Effector memory CD4-positive, alpha-beta T cell (primary cell): Measurements from ENCODE around the gene TARBP1.

Source experiments
- DNase-seq, 3 donors: peaks; one replicate each; pipeline ENCODE4 v3.0.0-alpha.2; 2020
- H3K27ac ChIP-seq: 2 replicates; pipeline ENCODE4 v1.7.0; 2013; ENCODE audit warnings: mild to moderate bottlenecking, low read length, moderate library complexity; ENCODE audit not compliant: insufficient read depth, poor library complexity, severe bottlenecking
- H3K27me3 ChIP-seq: replicated peaks from 2 replicates; pipeline ENCODE4 v1.7.0; 2013; ENCODE audit warnings: mild to moderate bottlenecking, low read length; ENCODE audit not compliant: insufficient read depth, control insufficient read depth, poor library complexity, severe bottlenecking
- H3K36me3 ChIP-seq: 2 replicates; pipeline ENCODE4 v1.7.0; 2013; ENCODE audit warnings: mild to moderate bottlenecking, low read length, moderate library complexity; ENCODE audit not compliant: control insufficient read depth, insufficient read depth
- H3K4me1 ChIP-seq: 2 replicates; pipeline ENCODE4 v1.7.0; 2013; ENCODE audit warnings: low read length, mild to moderate bottlenecking; ENCODE audit not compliant: control insufficient read depth, insufficient read depth, poor library complexity, severe bottlenecking
- H3K4me3 ChIP-seq: 2 replicates; pipeline ENCODE4 v1.7.0; 2013; ENCODE audit warnings: low read length, low read depth, mild to moderate bottlenecking; ENCODE audit not compliant: insufficient read depth, poor library complexity, severe bottlenecking
- H3K9me3 ChIP-seq: 2 replicates; pipeline ENCODE4 v1.7.0; 2013; ENCODE audit warnings: mild to moderate bottlenecking, low read length, moderate library complexity; ENCODE audit not compliant: control insufficient read depth

The TARBP1 gene

DNA sequence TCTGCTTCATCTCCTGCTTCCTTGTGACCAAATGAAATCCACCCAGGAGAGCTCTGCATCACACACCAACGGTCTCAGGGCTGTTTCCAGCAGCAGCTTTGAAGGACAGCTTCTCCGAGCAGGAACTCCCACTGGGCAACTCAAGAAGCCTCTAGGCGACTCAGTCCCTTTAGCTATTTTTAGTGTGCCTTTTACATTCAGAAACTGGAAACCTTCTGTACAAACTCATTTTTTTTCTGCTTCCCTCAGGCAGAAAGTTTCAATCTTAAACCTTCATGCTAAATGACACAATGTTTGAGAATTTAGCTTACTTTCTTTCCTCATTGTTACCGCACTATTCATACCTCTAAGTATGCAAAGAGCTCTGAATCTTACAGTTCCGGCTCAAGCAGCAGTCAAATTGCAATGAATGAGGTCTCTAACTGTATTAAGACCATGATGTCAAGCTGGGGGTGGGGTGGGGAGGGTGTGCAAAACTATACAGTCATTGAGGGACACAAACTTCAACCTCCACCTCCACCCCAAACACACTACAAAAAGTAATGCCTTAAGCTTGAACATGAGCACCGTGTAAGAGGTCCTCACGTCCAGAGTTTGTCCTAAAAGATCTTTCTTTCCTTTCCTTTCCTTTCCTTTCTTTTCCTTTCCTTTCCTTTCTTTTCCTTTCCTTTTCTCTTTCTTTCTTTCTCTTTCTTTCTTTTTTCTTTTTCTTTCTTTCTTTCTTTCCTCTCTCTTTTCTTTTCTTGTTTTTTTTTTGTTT, 16.4 kb upstream of the TARBP1 start:
- Histone ChIP-seq H3K27me3 (no peaks in the 10 kb centered on the region), H3K4me3 (no peak overlapping the region), H3K4me1 (no peaks in the 10 kb centered on the region), H3K9me3 (no peaks in the 10 kb centered on the region), H3K36me3 (no peaks in the 10 kb centered on the region), H3K27ac (no peak overlapping the region)
- no peak for DNase-seq

DNA sequence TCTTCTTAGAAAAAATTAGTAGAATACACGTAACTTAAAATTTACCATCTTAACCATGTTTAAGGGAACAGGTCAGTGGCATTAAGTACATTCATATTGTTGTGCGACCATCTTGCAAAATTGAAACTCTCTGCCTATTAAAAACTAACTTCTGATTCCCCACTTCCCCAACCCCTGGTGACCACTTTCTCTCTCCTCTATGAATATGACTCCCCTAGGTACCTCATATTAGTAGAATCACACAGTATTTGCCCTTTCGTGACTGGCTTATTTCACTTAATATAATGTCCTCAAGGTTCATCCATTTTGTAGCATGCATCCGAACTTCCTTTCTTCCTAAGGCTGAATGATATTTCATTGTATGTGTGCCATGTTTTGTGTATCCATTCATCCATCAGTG, 15.1 kb upstream of the TARBP1 start:
- H3K27ac ChIP-seq = no peak overlapping the region
- no peaks in the 10 kb centered on the region for H3K36me3 ChIP-seq

GRCh38 chr1:234490793-234491479, 12.0 kb upstream of the TARBP1 start:
- DNase-seq = no peak

More for the DNA sequence above, 15.1 kb upstream of the TARBP1 start:
- Histone ChIP-seq H3K4me1 (no peaks in the 10 kb centered on the region), H3K9me3 (no peaks in the 10 kb centered on the region), H3K27me3 (no peaks in the 10 kb centered on the region), H3K4me3 (no peak overlapping the region)
- no peak for DNase-seq

DNA sequence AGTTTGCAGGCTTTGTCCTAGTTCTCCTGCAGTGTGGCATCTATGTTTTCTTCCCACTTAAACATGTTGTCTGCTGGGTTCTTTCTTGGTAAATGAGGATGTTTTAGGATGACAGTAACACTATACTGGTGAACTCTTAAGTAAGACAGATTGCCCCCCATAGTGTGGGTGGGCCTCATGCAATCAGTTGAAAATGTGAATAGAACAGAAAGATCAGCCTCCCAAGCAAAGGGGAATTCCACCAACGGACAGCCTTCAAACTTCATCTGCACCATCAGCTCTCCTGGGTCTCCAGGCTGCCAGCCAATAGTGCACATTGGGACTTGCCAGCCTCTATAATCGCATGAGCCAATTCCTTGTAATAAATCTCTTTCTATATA, 10.7 kb upstream of the TARBP1 start:
- Histone ChIP-seq H3K27ac (no peak overlapping the region), H3K27me3 (no peaks in the 10 kb centered on the region), H3K9me3 (no peaks in the 10 kb centered on the region), H3K36me3 (no peaks in the 10 kb centered on the region), H3K4me1 (no peaks in the 10 kb centered on the region), H3K4me3 (no peak overlapping the region)
- no peak for DNase-seq

More at GRCh38 chr1:234490793-234491479, 12.0 kb upstream of the TARBP1 start:
- Histone ChIP-seq H3K4me3 (no peak overlapping the region), H3K36me3 (no peaks in the 10 kb centered on the region), H3K4me1 (no peaks in the 10 kb centered on the region), H3K27me3 (no peaks in the 10 kb centered on the region), H3K27ac (no peak overlapping the region), H3K9me3 (no peaks in the 10 kb centered on the region)

GRCh38 chr1:234489007-234489697, 10.2 kb upstream of the TARBP1 start:
- no peaks in the 10 kb centered on the region for H3K27me3 ChIP-seq
- no peaks in the 10 kb centered on the region for H3K9me3 ChIP-seq
- no peaks in the 10 kb centered on the region for H3K36me3 ChIP-seq
- DNase-seq = no peak
- H3K4me3 ChIP-seq = no peak overlapping the region
- H3K27ac ChIP-seq = no peak overlapping the region
- H3K4me1 ChIP-seq = no peaks in the 10 kb centered on the region

- Histone ChIP-seq H3K9me3 (no peaks in the 10 kb centered on the region), H3K27ac (no peak overlapping the region), H3K4me3 (no peak overlapping the region), H3K36me3 (no peaks in the 10 kb centered on the region), H3K27me3 (no peaks in the 10 kb centered on the region), H3K4me1 (no peaks in the 10 kb centered on the region)
- DNase-seq = no peak
These were observed 9.4 kb upstream of the TARBP1 start for GRCh38 chr1:234488054-234489006.

GRCh38 chr1:234486858-234487840, 8.2 kb upstream of the TARBP1 start:
- H3K27me3 ChIP-seq = no peaks in the 10 kb centered on the region
- H3K9me3 ChIP-seq = no peaks in the 10 kb centered on the region
- H3K27ac ChIP-seq = no peak overlapping the region
- no peaks in the 10 kb centered on the region for H3K4me1 ChIP-seq
- no peaks in the 10 kb centered on the region for H3K36me3 ChIP-seq
- DNase-seq = no peak
- no peak overlapping the region for H3K4me3 ChIP-seq

DNA sequence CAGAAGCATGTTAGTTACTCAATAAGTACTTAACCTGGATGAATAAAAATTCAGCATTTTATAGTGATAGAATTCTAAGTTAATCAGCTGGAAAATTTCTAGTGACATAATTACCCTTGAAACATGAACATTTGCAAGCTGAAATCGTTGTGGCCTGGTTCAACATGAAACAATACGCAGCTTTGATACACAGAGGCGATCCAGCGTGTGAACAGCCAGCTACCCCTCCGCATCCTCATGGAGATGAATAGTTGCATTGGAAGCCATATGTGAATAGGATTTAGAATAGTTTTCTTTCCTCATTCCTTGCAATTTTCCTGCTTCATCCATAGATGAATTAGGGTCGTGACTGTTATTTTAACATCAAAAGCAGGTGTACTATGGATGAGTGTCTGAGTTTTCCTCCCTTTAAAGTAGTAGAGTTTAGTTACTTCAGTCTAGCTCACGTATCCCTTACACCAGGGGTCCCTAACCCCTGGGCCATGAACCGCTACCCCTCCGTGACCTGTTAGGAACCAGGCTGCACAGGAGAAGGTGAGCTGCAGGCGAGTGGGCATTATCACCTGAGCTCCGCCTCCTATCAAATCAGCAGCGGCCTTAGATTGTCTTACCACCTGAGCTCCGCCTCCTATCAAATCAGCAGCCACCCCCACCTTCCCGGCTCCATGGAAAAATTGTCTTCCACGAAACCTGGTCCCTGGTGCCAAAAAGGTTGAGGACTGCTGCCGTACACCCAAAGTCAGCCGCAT, 6.2 kb upstream of the TARBP1 start:
- Histone ChIP-seq H3K4me3 (no peak overlapping the region), H3K4me1 (no peaks in the 10 kb centered on the region), H3K9me3 (no peaks in the 10 kb centered on the region), H3K27me3 (no peaks in the 10 kb centered on the region), H3K36me3 (no peaks in the 10 kb centered on the region), H3K27ac (no peak overlapping the region)
- DNase-seq = no peak
